ENCODE data around the gene NME4.

Gene NME4

DNA sequence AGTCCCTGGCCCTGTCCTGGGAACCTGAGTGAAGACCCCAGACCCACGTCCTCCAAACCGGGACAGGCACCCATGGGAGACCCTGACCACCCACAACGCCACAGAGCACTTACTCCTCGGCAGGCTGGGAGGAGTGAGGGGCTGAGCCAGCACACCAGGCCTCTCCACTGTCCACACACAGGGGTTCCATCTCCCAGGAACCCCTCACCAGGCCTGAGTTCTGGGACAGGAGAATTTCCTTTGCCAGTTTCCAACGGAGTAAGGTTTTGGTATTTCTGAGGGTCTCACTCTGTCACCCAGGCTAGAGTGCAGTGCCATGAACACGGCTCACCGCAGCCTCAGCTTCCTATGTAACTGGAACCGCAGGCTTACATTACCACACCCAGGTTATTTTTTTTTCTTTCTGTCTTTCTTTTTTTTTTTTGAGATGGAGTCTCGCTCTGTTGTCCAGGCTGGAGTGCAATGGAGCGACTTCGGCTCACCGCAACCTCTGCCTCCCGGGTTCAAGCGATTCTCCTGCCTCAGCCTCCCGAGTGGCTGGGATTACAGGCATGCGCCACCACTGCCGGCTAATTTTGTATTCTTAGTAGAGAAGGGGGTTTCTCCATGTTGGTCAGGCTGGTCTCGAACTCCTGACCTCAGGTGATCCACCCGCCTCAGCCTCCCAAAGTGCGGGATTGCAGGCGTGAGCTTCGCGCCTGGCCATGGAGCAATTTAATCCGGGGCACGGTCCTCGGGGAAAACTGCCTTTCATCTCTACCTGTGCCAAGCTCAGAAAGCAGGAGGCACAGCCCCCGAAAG, 16.8 kb upstream of the NME4 start:
- H3K27ac ChIP-seq: peak overlapping the region; percentile 99
- TF ChIP-seq, protein P1, sequence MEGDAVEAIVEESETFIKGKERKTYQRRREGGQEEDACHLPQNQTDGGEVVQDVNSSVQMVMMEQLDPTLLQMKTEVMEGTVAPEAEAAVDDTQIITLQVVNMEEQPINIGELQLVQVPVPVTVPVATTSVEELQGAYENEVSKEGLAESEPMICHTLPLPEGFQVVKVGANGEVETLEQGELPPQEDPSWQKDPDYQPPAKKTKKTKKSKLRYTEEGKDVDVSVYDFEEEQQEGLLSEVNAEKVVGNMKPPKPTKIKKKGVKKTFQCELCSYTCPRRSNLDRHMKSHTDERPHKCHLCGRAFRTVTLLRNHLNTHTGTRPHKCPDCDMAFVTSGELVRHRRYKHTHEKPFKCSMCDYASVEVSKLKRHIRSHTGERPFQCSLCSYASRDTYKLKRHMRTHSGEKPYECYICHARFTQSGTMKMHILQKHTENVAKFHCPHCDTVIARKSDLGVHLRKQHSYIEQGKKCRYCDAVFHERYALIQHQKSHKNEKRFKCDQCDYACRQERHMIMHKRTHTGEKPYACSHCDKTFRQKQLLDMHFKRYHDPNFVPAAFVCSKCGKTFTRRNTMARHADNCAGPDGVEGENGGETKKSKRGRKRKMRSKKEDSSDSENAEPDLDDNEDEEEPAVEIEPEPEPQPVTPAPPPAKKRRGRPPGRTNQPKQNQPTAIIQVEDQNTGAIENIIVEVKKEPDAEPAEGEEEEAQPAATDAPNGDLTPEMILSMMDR (conservative IDR thresholded peaks at IDR 0.05): no peak
- TF ChIP-seq ZFX (IDR thresholded peaks at IDR 0.05): no peak

DNA sequence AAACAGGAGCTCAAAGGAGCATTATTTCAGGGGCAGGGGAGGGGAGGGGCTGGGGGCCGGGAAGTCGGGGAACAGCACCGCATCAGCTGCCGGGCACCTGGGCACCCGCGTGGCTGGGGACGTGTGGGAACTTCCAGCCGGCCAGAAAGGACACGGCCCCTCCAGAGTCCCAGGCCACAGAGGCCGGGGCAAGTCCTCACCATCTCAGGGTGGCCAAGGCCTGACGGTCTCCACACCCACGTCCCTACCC, 16.3 kb upstream of the NME4 start:
- peak overlapping the region; percentile 99 for H3K27ac ChIP-seq
- no peak for TF ChIP-seq ZFX (IDR thresholded peaks at IDR 0.05)
- TF ChIP-seq, protein P1 (conservative IDR thresholded peaks at IDR 0.05): no peak

DNA sequence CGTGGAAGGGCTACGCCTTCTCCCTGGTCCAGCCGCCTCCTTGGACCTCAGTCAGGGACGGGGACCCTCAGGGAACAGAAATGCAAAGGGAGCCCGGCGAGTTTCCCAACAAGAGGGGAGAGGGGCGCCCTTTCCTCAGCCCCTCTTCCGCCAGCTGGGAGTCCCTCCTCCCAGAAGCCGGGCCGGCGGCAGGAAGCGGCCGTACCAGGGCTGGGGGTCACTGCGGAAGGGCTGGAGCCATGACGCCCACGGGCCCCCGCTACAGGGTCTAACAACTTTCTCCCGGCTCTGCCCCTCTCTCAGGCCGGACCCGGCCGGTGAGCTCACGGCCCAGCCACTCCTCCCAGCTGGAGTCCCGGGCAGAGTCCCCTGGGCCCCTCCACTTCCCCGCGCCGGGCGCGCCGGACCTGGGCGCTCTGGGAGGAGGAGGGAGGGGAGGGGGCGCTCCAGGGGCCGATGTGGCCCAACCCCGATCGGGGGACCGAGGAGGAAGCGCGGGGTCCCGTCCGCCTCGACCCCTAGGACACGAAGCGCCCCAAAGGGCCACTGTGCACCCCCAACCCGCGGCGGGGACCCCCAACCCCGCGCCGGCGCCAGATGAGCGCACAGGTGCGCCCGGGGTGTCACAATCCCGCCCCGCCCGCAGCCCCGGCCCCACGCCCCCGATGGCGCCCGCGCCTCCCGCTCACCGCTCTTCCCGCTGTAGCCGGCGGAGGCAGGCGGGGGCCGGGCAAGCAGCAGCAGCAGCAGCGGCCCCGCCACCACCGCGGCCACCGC, 15.8 kb upstream of the NME4 start:
- peak overlapping the region; percentile 99 for H3K27ac ChIP-seq
- TF ChIP-seq, protein P1 (conservative IDR thresholded peaks at IDR 0.05): no peak
- TF ChIP-seq ZFX (IDR thresholded peaks at IDR 0.05): 0 out of 2 replicates have a peak, but pooled peaks have one; percentile 16

- H3K27ac ChIP-seq: peak within 1 kb of the TSS; percentile 99
- TF ChIP-seq ZFX (IDR thresholded peaks at IDR 0.05): no peak
- TF ChIP-seq, protein P1 (conservative IDR thresholded peaks at IDR 0.05): no peak
These were observed 14.9 kb upstream of the NME4 start, which contains the start of gene PGAP6 for GRCh38 chr16:381789-382717. PGAP6 (minus strand) TSS chr16:381978; CDS start chr16:381821, 157 bp downstream.

DNA sequence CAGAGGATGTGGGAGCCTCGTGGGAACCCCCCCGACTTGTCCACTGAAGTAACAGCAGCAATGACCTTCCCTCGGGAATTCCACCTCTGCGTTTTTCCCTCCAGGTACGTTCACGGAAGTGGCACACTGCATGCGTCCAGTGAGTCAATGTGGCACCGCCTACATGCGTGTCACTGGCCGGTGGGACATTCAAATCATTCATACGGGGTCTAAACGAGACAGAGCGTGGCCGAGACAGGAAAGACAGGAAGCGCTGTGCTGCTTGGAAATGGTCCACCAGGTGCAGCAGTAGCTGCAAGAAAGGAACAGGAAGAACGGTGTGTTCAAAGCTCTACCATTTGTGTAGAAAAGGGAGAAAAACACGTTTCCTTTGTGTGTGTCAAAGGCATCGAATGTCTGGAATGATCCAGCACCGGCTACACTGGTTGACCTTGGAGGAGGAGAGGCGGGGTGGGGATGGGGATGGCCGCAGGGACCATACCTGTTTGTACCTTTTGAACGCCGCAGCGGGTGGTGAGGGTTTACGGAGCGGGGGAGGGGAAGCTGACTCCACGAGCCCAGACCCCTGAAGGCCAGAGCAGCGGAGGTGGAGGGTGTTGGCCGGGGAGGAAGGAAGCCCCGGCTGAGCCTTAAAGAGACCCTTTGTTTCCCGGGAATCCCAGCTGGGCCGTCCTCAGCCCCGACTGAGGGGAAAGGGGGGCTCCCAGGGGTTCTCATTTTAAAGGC, 13.5 kb upstream of the NME4 start:
- H3K27ac ChIP-seq: peak overlapping the region; percentile 99
- no peak for TF ChIP-seq ZFX (IDR thresholded peaks at IDR 0.05)

DNA sequence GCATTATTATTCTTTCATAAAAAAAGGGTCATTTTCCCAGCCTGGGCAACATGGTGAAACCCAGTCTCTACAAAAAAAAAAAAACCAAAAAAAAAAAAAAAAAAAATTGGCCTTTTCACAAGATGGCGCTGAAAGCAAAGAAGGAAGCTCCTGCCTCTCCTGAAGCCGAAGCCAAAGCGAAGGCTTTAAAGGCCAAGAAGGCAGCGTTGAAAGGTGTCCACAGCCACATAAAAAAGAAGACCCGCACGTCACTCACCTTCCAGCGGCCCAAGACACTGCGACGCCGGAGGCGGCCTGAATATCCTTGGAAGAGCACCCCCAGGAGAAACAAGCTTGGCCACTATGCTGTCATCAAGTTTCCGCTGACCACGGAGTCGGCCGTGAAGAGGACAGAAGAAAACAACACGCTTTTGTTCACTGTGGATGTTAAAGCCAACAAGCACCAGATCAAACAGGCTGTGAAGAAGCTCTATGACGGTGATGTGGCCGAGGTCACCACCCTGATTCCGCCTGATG, 10.3 kb upstream of the NME4 start:
- no peak overlapping the region for H3K27ac ChIP-seq
- TF ChIP-seq ZFX (IDR thresholded peaks at IDR 0.05): no peak
- TF ChIP-seq, protein P1 (conservative IDR thresholded peaks at IDR 0.05): no peak; the same call in 1 of the 2 replicates
